ENCODE data around the gene CASP8AP2. TPM values are rescaled to one million over a fixed set of nuclear protein-coding genes. Genes with fewer than 3 reads are reported as not detected.

CASP8AP2 gene
- total RNA-seq, 1 experiment from 2014 or later: 11.5 TPM

Other genes starting within 250 kb of the CASP8AP2 start
- gene LYRM2, start 191.1 kb upstream of the CASP8AP2 start, total RNA-seq (2022): 41.1 and 43.8 TPM in 2 replicates
- gene MDN1, start 10.1 kb upstream of the CASP8AP2 start, total RNA-seq (2022): 31.1 and 39.2 TPM in 2 replicates
- not detected in 2 replicates for gene GJA10, start 64.6 kb downstream of the CASP8AP2 start, total RNA-seq (2022)